OCI-LY7 (cell line): Measurements from ENCODE around the gene USP34. TPM values are rescaled to one million over a fixed set of nuclear protein-coding genes. Genes with fewer than 3 reads are reported as not detected.

Experiments used
- BruUV-seq: library from RNA; stranded (reverse); fragments of 400-500 nt; replicated peaks from 2 replicates; lab custom pipeline; 2021; lab: Mats Ljungman, UMichigan
- CTCF ChIA-PET: fragments of 300-600 bp; sonication (Branson Sonifier 250); formaldehyde crosslinking; loops from one replicate; lab custom pipeline; 2022; ENCODE audit warnings: antibody characterized with exemption; ENCODE audit not compliant: unreplicated experiment; lab: Charles Lee
- POLR2A ChIA-PET: fragments of 300-600 bp; sonication (Branson Sonifier 250); formaldehyde crosslinking; loops from one replicate; lab custom pipeline; 2022; ENCODE audit warnings: antibody characterized with exemption; lab: Charles Lee
- DNase-seq: peaks from one replicate; pipeline ENCODE4 v3.0.0-alpha.2; 2015; ENCODE audit warnings: low spot score
- H2AFZ ChIP-seq: fragments of 200-600 bp; sonication (generic), shearing (Covaris generic); 2 replicates; pipeline ENCODE4 v1.6.1; 2014; ENCODE audit warnings: mild to moderate bottlenecking, antibody characterized with exemption, low read length, moderate library complexity
- H3K27ac ChIP-seq: fragments of 200-600 bp; sonication (generic); 2 replicates; pipeline ENCODE4 v1.5.1; 2014; ENCODE audit warnings: mixed run types, low read depth, mild to moderate bottlenecking, moderate library complexity, low read length, inconsistent platforms; ENCODE audit not compliant: poor library complexity, severe bottlenecking
- H3K36me3 ChIP-seq: fragments of 200-600 bp; sonication (generic); 2 replicates; pipeline ENCODE4 v1.6.1; 2014; ENCODE audit warnings: mild to moderate bottlenecking, antibody characterized with exemption, low read length, moderate library complexity, mixed read lengths; ENCODE audit not compliant: insufficient read depth
- H3K4me1 ChIP-seq: fragments of 200-600 bp; sonication (generic); 2 replicates; pipeline ENCODE4 v1.5.1; 2014; ENCODE audit warnings: mild to moderate bottlenecking, low read length; ENCODE audit not compliant: insufficient read depth, poor library complexity, severe bottlenecking
- H3K4me2 ChIP-seq: fragments of 200-600 bp; sonication (generic); 2 replicates; pipeline ENCODE4 v1.6.1; 2014; ENCODE audit warnings: mild to moderate bottlenecking, low read length
- H3K4me3 ChIP-seq: fragments of 200-600 bp; sonication (generic); 2 replicates; pipeline ENCODE4 v1.5.1; 2014; ENCODE audit warnings: mild to moderate bottlenecking, low read depth, low read length; ENCODE audit not compliant: poor library complexity, severe bottlenecking
- H3K79me2 ChIP-seq: fragments of 200-600 bp; sonication (generic); 2 replicates; pipeline ENCODE4 v1.6.1; 2016; ENCODE audit warnings: low read depth, mild to moderate bottlenecking, low read length, moderate library complexity, mixed read lengths; ENCODE audit not compliant: insufficient read depth
- H3K9me2 ChIP-seq: fragments of 200-600 bp; sonication (generic); 2 replicates; pipeline ENCODE4 v1.6.1; 2016; ENCODE audit warnings: mild to moderate bottlenecking, low read length, mixed read lengths; ENCODE audit not compliant: insufficient read depth
- H3K9me3 ChIP-seq: fragments of 200-600 bp; sonication (generic); 2 replicates; pipeline ENCODE4 v1.6.1; 2014; ENCODE audit warnings: mild to moderate bottlenecking, mixed run types, low read length, mixed read lengths
- H4K20me1 ChIP-seq: fragments of 200-600 bp; sonication (generic); 2 replicates; pipeline ENCODE4 v1.6.1; 2014; ENCODE audit warnings: mild to moderate bottlenecking, antibody characterized with exemption, low read length, moderate library complexity, mixed read lengths; ENCODE audit not compliant: insufficient read depth
- CTCF ChIP-seq: fragments of 200-600 bp; sonication (generic); conservative IDR thresholded peaks from 2 replicates; pipeline ENCODE4 v1.5.1; 2014; ENCODE audit warnings: mild to moderate bottlenecking, antibody characterized with exemption, low read length, moderate library complexity, mixed read lengths
- EZH2phosphoT487 ChIP-seq: fragments of 200-600 bp; sonication (generic); IDR thresholded peaks from 2 replicates; pipeline ENCODE4 v1.6.1; 2018; ENCODE audit warnings: low read depth, borderline replicate concordance, mild to moderate bottlenecking, mixed run types, antibody characterized with exemption, low read length, moderate library complexity, mixed read lengths
- intact Hi-C: fragments of 100-400 bp; cut with micrococcal nuclease; formaldehyde crosslinking; loops from one replicate; pipeline ENCODE4 v1.10.0; 2022; ENCODE audit not compliant: unreplicated experiment
- total RNA-seq, 2 experiments: library from RNA; depleted of rRNA in 1 of 2; stranded (reverse); fragments of >200 nt in 1 of 2; shearing (Covaris generic) in 1 of 2; gene quantifications; 2 replicates each; pipeline ENCODE4 v1.2.3, GENCODE V29; 2014 to 2022

USP34 gene
- total RNA-seq, 2 experiments from 2014 or later, result 192 to 344 TPM

DNA sequence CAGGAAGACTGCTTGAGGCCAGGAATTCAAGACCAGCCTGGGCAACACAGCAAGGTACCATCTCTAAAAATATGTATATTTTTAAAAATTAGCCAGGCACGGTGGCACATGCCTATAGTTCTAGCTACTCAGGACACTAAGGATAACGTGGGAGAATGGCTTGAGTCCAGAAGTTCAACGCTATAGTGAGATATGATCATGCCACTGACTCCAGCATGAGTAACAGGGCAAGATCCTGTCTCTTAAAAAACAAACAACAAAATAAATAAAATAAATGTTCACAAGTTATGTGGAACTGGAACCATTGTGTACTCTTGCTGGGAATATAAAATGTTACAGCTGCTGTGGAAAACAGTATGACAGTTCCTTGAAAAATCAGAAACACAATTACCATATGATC lies 47.2 kb downstream of the USP34 start:
- H3K4me2 ChIP-seq, result peak overlapping the region; percentile 80
- H3K27ac ChIP-seq, result peak overlapping the region; percentile 98
- peak overlapping the region; percentile 57 for H3K4me3 ChIP-seq
- peaks cover 98% of the 10 kb centered on the region for H3K4me1 ChIP-seq
- H3K79me2 ChIP-seq, result peaks cover 94% of the 10 kb centered on the region
- H3K36me3 ChIP-seq, result peaks cover 47% of the 10 kb centered on the region
- no peak for DNase-seq
- no peaks in the 10 kb centered on the region; the same call in 1 of the 2 replicates for H3K9me3 ChIP-seq
- ChIA-PET POLR2A (interaction anchor here (0.8 to 1.2 kb wide), 2 partner anchors 15 to 18 kb away, joined by 3 to 6 read pairs; no protein-coding TSS in a partner anchor), CTCF (no interaction called here)
- H2AFZ ChIP-seq, result no peak overlapping the region
- intact Hi-C loops, result loop anchor here (1.0 to 10.0 kb wide), 2 partner anchors 115 to 539 kb away; partner anchors contain the start of genes REL and XPO1
- no TSS peak for BruUV-seq
- TF ChIP-seq CTCF (no peak), EZH2phosphoT487 (no peak)
- H3K9me2 ChIP-seq, result no peaks in the 10 kb centered on the region
- 0 out of 2 replicates have a peak, but pooled peaks cover 6% of the 10 kb centered on the region for H4K20me1 ChIP-seq

DNA sequence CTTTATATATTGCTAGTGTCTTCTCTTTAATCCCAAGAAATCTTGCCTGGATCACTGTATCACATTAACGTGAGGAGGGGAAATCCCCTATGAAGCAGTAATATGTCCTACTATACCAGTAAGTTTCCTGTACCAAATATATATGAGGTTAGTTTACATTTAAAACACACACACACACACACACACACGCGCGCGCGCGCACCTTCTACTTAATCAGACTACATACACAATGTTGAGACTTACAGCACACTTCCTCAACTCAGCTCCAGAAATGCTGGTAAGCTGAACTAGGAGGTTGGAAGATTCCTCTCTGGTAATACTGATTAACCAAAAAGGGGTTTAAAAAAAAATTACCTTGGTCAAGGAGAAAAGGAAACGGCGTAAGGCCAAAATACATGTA lies 49.3 kb downstream of the USP34 start:
- H3K36me3 ChIP-seq, result peaks cover 45% of the 10 kb centered on the region
- peaks cover 88% of the 10 kb centered on the region for H3K4me1 ChIP-seq
- ChIA-PET CTCF (no interaction called here), POLR2A (interaction anchor here (0.5 to 3.3 kb wide), 15 partner anchors 11 to 330 kb away, joined by 3 to 26 read pairs (median 5); no protein-coding TSS in a partner anchor)
- no peaks in the 10 kb centered on the region for H3K9me3 ChIP-seq
- DNase-seq, result peak; percentile 55
- H4K20me1 ChIP-seq, result 0 out of 2 replicates have a peak, but pooled peaks cover 6% of the 10 kb centered on the region
- no peaks in the 10 kb centered on the region for H3K9me2 ChIP-seq
- BruUV-seq, result no TSS peak
- intact Hi-C loops, result loop anchor here (10.0 kb wide), 1 partner anchor 537 kb away; the partner anchor contains the start of gene REL
- TF ChIP-seq CTCF (no peak), EZH2phosphoT487 (no peak)
- H3K27ac ChIP-seq, result peak overlapping the region; percentile 98
- peak overlapping the region; percentile 57 for H3K4me3 ChIP-seq
- peak overlapping the region; percentile 80 for H3K4me2 ChIP-seq
- H3K79me2 ChIP-seq, result peaks cover 94% of the 10 kb centered on the region
- no peak overlapping the region for H2AFZ ChIP-seq

- Histone ChIP-seq H4K20me1 (0 out of 2 replicates have a peak, but pooled peaks cover 6% of the 10 kb centered on the region), H2AFZ (no peak overlapping the region), H3K4me3 (peak overlapping the region; percentile 57), H3K4me1 (peaks cover 83% of the 10 kb centered on the region), H3K9me3 (no peaks in the 10 kb centered on the region), H3K9me2 (no peaks in the 10 kb centered on the region), H3K79me2 (peaks cover 94% of the 10 kb centered on the region), H3K27ac (peak overlapping the region; percentile 98), H3K4me2 (peak overlapping the region; percentile 80), H3K36me3 (peaks cover 49% of the 10 kb centered on the region)
- intact Hi-C loops, result loop anchor here (10.0 kb wide), 1 partner anchor 536 kb away; the partner anchor contains the start of gene REL
- TF ChIP-seq EZH2phosphoT487, result no peak
- TF ChIP-seq CTCF, result no peak
- ChIA-PET CTCF (no interaction called here), POLR2A (interaction anchor here (0.5 to 3.3 kb wide), 21 partner anchors 10 to 1138 kb away, joined by 3 to 26 read pairs (median 4); no protein-coding TSS in a partner anchor)
- no TSS peak for BruUV-seq
- DNase-seq, result peak; percentile 44
These were observed 49.8 kb downstream of the USP34 start for GRCh38 chr2:61420991-61421544.
